NCI-H2081 (cell line): Measurements from ENCODE around the gene DIAPH2.

Experiments used
- DNase-seq, 2 experiments: peaks; one replicate each; lab custom pipeline; 2025; lab: John Stamatoyannopoulos, UW

The DIAPH2 gene

DNA sequence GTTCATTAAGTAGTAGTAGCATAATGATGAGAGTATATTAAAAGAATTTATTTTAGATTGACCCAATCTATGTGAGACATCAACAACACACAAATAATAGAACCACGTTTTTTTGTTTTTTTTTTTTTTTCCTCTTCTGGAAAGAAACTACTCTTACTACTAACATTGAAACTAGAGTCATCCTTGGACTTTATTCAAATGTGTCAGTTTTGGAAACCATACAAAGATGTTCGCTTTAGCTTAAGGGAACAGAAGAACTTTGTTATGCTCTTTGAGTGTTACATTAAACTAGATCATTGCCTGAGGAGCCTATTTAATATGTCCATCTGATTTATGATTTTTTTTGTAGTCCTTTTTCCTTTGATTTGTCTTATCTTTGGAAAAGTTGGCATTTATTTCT lies 365.8 kb downstream of the DIAPH2 start:
- no peak for DNase-seq

DNA sequence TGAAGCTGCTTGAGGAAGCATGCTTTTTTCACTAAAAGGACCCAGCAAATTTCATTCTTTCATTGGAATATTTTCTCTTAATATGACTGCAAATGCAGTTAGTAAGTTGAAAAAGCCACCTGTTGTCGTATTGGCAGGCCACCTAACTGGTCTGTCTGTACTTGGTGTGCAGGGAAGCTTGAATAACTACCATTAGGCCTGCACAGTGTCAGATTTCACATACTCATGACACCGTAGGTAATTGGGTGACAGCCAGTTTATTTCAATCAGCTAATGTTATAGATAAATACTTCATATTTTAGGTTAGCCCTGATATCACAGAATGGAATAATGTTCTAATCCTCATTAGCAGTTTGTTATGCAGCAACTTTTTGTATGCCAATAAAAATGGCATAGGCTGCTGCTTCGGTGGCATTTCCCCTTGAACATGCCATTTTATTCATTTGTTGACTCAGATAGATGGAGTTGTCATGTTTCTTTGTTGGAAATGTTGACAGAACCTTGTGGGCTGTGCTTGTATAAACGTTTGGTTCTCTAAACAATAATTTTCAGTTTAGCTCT lies 372.8 kb downstream of the DIAPH2 start:
- DNase-seq: peak; percentile 16 to 78

DNA sequence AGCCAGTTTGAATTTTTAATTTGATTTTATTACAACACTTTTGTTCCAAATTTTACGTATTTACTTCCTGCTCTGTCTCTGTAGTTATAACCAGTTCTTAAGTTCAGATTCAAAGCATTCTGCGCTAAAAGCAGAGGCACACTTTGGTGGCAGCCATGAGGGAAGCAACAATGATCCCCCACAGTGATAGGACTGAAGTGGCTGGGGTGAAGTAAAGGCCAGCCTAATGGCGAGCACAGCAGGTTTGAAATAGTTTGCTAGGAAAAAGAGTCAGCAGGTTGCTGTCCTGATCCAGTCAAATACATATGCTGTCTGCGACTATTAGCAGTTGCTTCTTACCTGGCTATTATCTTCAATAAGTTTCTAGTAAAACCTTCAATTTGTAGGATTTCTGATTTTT lies 375.4 kb downstream of the DIAPH2 start:
- DNase-seq: no peak

DNA sequence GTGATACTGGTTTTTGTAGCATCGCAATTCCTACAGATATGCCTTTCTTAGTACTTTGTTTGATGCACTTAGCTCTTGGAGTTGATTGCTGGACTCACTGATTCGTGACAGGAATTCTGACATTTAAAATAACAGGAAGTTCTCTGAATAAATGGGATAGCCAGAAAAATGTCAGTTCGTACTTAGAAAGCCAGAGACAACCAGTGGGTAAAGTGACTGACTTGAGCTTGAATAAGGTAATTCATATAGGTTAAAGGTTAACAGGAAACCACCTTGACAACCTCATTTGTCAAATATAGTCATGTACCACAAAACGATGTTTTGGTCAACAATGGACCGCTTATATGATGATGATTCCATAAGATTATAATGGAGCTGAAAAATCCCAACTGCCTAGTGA lies 380.4 kb downstream of the DIAPH2 start:
- DNase-seq: no peak

DNA sequence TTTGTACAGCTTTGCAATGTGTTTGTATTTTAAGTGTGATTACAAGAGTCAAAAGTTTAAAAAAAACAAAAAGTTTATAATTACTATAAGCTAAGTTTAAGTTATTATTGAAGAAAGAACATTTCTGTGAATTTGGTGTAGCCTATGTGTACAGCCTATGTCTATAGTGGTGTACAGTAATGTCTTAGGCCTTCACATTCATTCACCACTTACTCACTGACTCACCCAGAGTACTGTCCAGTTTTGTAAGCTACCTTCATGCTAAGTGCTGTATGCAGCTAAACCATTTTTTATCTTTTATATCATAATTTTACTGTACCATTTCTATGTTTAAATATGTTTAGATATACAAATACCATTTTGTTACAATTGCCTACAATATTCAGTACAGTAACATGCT lies 381.3 kb downstream of the DIAPH2 start:
- no peak for DNase-seq

DNA sequence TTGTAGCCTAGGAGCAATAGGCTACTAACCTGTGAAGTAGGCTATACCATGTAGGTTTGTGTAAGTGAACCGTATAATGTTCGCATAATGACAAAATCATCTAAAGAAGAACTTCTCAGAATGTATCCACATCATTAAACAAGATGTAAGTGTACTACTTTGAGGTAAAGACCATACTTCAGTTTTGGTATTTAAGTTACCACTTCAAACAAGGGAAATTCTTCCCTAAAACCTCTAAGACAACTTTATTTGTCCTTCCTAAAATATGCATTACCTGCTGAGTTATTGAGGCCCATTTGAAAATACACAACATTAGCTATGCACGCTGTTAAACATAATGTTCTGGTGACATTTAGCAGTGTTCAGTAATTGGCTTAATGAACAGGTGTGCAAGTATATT lies 381.7 kb downstream of the DIAPH2 start:
- no peak for DNase-seq

DNA sequence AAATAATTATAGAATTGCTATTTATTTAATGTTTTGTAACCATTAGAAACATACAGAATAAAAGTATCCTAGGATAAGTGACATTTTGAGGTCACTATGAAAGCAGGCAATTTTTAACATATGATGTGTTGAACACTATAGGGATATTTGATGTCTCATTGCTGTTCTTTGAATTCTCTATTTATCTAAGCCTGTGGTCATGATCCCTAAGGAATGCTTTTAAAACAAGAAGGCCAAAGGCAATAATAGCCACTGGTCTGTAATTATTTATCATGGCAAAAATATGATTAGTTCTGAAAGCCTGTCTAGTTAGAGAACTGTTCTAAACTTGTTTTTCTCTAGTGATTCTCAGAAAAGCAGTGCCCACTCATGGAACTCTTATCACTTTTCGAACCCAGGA lies 385.7 kb downstream of the DIAPH2 start:
- DNase-seq: no peak

DNA sequence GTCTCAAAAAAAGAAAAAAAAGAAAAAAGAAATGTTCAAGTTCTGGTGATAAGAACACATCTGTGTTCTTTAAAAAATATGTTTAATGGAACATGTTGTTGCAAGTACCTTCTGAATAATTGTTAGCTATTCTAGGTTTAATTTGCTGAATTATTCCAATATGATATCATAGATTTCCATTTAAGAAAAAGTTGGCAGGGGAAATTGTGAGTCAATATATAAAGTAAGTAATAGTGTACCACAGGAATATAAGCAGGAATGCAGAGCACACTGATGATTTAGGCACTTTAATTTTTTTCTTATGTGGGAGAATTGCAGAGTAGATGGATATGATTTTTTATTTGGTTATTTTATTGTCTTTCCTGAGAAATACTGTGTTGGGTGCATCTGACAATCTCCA lies 389.8 kb downstream of the DIAPH2 start:
- no peak for DNase-seq

DNA sequence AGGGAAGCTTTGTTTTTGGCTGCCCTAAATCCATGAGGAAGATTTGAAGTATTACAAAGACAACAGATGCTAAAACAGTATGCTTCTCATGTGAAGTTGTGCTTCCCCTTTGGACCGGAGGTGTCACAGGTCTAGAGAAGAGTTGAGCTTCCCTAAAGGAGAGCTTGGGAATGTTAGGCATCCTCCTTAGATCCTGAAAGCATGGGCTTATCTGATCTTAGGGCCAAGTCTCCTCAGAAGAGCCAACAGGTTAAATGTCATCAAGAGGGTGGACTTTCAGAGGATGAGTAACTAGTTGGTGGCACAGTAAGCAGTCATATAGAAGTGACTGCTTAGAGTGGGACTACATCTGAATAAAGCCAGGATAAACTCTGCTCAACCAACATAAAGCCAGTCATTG lies 404.5 kb downstream of the DIAPH2 start:
- DNase-seq: no peak

DNA sequence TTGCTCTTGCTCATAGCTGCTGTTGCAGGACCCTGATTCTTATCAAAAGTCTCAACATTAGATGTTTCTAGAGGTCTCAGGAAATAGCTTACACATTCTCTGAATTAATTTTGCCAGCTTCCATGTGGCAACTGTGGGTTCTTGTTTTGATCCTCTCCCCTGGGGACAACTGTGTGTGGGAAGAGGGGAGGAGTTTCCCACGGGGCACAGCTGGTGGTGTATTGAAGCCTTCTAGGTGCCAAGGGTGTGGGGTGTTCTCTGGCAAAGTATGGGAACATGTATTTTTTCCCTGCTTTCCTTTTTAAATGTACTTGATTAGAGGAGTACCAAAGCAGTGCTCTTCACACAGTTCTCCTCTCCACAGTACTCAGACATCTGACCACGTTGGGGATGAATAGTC lies 411.7 kb downstream of the DIAPH2 start:
- no peak for DNase-seq

DNA sequence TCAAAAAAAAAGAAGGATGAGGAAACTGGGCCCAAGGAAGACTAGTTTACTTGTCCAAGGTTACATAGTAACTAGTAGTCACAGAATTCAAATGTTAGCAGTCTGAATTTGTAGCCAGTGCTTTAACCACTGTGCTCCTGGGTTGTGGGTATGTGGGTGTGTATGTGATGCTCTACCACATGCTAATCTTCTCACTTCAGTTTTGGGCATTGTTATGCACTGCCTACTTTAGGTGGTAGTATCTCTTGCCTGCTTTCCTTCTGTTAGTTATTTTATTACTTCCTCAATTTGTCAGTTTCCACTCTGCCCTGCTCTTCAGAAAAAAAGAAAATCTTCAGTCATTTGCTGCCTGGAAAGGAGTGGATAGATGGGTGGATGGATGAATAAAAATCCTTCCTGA lies 418.3 kb downstream of the DIAPH2 start:
- DNase-seq: no peak

DNA sequence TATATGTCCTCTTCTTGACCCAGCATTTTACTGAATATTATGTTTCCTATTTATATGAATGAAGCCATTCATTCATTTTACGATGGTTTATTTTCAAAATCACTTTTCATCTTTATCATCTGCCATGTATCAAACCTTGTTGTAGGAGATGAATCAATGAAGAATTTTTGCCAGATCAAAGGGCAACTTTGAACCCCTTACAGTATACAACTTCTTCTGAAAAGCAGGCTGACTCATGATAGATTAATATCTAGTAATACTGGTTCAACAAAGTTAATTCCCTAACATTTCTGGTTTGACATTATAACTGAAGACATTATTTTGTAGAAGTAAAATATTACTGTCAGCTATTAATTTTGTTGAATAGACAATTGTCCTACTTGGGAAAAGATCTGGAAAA lies 425.1 kb downstream of the DIAPH2 start:
- DNase-seq: no peak

DNA sequence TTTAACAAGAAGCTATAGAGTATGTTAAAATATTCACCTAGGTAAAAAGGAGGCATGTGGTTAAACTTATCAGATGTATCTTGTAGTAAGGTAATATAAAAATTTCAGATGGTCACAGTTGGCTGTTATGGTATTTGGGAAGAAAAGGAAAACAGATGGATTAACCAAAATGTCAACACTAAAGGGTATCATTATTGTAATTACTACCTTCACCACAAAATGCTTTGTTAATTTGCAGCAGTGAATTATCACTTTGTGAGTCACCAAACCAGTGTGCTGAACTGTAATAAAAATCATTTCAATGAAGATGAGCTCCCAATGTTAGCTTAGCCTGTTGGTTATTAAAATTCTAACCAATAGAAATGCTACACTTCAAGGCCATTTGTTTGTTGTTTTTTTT lies 432.9 kb downstream of the DIAPH2 start:
- DNase-seq: peak in 1 of 2 experiments; percentile 62

DNA sequence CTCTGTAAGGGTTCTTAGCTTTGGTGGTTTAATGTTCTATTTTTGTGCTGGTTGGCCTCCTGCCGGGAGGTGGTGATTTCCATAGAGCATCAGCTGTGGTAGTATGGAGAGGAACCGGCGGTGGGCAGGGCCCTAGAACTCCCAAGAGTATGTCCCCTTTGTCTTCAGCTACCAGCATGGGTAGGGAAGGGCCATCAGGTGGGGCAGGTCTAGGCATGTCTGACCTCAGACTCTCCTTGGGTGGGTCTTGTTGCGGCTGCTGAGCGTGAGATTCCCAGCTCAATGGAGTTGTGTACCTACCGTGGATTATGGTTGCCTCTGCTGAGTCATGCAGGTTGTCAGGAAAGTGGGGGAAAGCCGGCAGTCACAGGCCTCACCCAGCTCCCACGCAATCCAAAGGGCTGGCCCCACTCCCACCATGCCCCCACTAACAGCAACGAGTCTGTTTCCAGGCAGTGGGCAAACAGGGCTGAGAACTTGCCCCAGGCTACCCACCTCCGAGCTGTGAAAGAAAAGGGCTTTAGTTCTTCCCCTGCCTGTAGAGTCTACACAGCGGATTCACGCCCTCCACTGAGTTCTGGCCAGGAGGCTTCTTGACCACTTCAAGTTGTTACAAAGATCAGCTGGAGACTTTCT lies 434.9 kb downstream of the DIAPH2 start:
- DNase-seq: no peak

DNA sequence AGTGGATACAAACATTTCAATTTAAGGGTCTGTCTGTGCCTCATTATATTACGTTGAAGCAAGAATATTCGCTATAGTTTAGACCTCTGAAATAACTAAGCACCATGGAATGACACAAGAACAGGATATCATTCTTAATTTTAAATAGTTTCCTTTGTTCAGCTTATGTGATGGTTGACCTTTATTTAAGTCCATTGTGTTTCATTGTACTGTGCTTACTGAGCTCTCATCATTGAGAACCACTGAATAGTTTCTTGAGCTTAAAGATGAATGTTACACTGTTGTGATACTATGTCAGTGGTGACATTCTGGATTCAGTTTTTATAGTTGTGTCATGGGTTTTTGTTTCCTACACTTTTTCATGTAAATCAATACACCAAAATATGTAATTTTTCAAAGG lies 438.4 kb downstream of the DIAPH2 start:
- DNase-seq: no peak

DNA sequence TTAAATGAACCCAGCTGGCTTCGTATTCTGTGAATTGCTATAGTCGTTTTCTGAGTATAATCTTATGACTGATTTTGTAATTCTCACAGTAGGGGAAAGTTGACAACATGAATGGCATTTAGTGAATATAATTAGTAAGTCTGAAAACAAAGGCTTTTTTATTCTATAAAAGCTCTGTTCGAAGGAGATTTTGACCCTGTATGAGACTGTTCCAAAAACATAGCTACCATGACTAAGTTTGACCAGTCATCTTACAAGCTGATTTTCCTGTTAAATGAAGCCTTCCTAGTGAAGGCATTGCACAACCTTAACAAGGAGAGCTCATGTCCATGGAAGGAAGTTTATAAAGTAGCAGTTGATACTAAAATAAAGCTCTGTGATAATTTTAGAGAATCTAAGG lies 441.4 kb downstream of the DIAPH2 start:
- DNase-seq: no peak

DNA sequence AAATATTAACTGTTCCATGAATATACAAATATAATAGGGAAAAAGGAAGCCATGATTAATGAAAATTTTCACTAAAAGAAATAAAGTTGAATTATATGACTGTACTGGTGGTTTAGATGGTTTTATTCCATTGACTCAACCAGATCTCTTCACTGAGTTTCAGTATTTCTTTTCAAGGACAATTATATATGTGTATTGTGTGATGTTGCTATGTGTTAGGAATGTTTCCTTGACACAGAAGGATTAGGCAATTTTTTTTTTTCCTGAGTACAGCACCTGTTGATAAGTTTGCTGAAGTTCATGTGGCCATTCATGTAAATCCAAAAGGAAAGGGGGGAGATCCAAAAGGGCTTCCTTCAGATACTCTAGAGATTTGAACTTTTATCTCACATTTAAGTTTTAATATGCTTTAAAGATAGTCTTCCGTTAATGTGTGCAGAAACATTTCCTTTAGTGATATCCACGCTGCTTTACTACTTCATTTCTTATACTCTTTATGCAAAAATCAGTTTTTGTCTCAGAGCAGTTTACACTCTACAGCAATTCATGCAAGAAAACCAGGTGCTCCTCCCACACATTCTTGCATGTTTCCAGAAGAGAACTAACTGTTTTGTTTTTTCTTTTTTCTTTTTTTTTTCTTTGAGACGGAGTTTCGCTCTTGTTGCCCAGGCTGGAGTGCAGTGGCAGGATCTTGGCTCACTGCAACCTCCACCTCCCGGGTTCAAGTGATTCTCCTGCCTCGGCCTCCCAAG lies 448.2 kb downstream of the DIAPH2 start:
- DNase-seq: no peak

DNA sequence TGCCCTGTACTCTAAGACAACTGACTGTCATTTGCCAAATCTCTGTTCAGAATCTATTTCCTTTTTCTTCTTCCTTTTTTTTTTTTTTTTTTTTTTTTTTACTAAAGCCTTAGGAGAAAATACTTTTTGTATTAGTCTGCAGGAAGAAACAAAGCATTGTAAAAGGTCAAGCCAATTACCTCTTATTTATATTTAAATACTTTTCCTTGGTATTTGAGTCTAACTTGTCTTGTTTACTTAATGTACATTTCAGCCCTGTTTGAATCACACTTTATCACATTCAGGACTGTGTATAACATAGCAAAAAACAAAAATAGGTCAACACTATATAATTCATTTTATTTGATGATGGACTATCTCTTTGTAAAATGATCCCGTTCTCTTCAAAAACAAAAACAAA lies 461.3 kb downstream of the DIAPH2 start:
- DNase-seq: no peak

DNA sequence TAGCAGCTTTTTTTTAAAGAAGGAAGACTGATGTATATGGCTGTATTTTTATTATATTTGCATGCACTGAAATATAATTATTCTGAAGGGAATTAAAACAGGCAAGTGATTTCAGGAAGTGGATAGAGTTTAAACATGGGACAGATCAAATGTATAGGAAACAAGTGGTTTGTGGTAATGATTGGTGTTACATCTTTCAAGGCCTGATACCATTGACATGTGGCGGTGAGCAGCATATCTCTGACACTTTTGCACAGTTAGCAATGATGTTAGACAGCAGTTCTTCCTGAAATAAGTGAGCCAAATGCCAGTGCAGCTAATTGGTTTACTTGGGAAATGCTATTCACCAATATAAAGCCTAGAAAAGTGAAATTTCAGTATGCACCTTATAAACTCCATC lies 471.2 kb downstream of the DIAPH2 start:
- no peak for DNase-seq

DNA sequence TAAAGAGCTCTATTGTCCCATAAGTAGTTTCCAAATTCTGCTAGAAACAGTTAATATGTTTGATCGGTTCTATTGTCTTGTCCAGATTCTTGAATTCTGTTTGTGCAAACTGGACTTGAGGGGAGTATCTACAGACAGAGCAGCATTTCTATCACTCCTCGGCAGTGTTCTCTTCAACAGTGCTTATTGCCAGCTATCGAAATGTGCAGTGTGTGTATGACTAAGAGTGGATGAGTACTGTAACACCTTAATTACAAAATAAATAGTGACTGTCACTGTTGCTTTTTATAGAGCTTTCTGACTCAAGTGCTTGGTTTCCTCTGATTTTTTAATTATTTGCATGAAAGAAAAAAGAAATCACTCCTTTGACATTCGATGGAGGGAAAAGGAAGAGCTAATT lies 473.6 kb downstream of the DIAPH2 start:
- peak in 1 of 2 experiments; percentile 11 for DNase-seq

DNA sequence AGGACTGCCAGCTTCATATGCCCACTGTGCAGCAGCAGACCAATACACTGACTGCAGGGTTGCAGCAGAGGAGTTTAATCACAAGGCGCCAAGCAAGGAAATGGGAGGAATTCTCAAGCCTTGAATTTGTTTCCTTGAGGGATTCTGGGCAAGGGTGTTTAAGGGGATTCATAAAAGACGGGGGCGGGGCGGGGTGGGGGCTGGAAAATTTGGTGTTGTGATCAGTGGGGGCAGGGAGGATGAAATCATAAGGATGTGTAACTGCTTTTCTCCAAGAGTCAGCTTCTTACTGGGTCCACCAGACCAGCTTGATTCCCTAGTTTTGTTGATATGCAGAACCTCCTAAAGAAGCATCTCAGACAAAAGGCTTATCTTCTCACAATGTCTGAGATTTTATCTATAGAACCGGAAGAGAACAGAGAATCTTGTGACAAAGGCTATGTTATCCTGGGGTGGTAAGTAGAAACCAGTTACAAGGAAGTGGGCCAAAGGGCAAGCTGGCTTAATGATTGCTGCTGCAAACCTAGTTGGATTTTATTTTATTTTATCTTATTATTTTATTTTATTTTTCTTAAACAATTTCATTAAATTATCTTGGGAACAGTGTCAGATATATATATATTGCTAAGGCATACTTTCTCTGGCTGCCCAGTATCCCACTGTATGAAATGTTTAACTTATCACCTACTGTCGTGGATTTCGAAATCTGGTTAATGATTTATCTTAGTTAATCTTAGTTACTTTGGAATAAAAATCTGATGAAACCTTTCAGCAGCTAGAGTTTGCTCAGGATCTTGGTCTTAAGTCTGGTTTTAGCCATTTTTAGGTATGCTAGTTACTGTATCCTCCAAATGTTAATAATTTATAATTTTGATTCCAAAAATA lies 475.5 kb downstream of the DIAPH2 start:
- DNase-seq: no peak

DNA sequence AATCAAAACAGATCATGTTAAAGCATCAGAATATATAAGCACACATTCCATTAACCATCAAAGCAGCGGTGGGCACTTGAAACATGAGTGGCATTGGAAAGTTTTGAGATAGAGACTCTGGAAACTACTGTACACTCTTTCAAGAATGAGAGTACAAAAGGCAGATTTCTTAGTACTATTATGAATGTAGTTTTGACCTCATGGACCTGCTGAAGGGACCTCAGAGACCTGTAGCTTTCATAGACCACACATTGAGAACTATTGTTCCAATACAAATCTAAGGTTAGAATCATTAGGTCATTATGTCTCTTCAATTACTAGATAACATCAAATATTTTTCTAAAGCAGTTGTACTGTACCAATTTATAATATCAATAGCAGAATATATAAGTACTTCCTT lies 482.7 kb downstream of the DIAPH2 start:
- DNase-seq: no peak

DNA sequence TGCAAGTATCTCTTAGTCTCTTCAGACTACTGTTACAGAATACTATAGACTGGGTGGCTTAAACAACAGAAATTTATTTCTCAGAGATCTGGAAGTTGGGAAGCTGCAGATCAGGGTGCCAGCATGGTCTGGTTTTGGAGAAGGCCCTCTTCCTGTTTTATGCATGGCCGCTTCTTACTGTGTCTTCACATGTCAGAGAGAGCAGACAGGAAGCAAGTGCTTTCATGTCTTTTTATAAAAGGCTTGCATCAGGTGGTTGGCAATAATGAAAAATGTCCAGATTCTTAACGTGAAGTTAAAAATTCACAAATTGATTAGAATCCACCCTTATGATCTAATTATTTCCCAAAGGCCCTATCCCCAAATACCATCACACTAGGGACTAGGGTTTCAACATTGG lies 484.0 kb downstream of the DIAPH2 start:
- no peak for DNase-seq
